Mesangial cell (primary cell): ENCODE results near the gene OPN4. TPM values are rescaled to one million over a fixed set of nuclear protein-coding genes. Genes with fewer than 3 reads are reported as not detected.

Source experiments
- total RNA-seq: library from RNA; depleted of rRNA; stranded (reverse); fragments of >200 nt; gene quantifications from 2 replicates; pipeline ENCODE4 v1.2.3, GENCODE V29; 2015

Gene OPN4
- total RNA-seq = not detected in 2 replicates

GRCh38 chr10:86654411-86655172, at the start of gene OPN4:
OPN4 (plus strand) TSS chr10:86654547; CDS start chr10:86654784, 237 bp downstream.

DNA sequence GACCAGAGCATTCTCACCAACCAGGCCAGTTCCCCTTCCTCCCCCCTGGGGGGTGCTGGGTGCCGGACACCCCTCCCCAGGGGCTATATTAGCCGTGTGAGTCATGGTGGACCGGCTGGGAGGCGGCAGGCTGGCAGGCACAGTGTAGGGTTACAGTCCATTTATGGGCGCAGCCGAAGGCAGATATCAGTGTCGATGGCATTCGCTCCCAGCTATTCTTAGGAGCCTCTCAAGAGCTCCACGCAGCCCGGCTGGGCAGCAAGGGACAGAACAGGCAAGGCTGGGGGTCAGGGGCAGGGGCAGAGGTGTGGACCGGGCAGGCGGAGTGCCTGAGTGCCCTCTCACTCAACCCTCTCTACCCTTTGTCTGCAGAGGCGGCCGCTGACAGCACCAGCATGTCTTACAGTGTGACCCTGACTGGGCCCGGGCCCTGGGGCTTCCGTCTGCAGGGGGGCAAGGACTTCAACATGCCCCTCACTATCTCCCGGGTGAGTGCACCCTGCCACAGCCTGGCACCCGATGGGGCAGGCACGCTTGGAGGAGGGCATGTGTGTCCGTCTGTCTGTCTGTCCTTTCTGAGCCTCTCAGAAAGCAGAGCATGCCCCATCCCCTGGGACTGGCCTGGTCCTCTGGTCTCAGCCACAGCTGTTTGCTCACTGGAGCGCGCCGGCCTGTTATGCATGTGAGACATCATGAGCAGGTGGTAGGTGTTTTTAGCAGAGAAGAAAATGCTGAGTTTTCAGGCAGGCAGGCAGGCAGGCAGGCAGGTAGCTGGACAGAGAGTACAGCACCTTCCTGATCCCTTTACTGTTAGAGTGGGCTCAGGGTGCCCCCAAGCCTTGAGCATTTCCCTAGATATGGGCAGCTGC, 14.2 kb downstream of the OPN4 start, which contains the start of gene LDB3:
LDB3 (plus strand) TSS at position 215 of the 869 bp plus-strand sequence; CDS start at position 396, 181 bp downstream.

Other genes starting within 250 kb of the OPN4 start
- 15.5 and 17.1 TPM in 2 replicates for gene WAPL, start 132.8 kb upstream of the OPN4 start, total RNA-seq
- under 0.01 and 0.13 TPM in 2 replicates for gene LDB3, start 14.0 kb downstream of the OPN4 start, total RNA-seq
- gene BMPR1A, start 102.1 kb downstream of the OPN4 start, total RNA-seq = 18.9 and 20.9 TPM in 2 replicates